NCI-H460 (cell line): Measurements from ENCODE around the gene LINGO4. TPM values are rescaled to one million over a fixed set of nuclear protein-coding genes. Genes with fewer than 3 reads are reported as not detected.

Source experiments
- DNase-seq: peaks from one replicate; pipeline ENCODE4 v3.0.0-alpha.2; 2016; ENCODE audit warnings: low read depth; ENCODE audit errors: extremely low read depth
- polyA plus RNA-seq: library from polyadenylated mRNA; depleted of rRNA; stranded (reverse); fragments of >200 nt; gene quantifications from 2 replicates; pipeline ENCODE4 v1.2.3, GENCODE V29; 2014; cell fraction: nucleus; rRNA removed
- total RNA-seq: library from RNA; depleted of rRNA; stranded (reverse); fragments of >200 nt; shearing (Covaris generic); gene quantifications from 2 replicates; pipeline ENCODE4 v1.2.3, GENCODE V29; 2014; rRNA removed

LINGO4 gene, protein sequence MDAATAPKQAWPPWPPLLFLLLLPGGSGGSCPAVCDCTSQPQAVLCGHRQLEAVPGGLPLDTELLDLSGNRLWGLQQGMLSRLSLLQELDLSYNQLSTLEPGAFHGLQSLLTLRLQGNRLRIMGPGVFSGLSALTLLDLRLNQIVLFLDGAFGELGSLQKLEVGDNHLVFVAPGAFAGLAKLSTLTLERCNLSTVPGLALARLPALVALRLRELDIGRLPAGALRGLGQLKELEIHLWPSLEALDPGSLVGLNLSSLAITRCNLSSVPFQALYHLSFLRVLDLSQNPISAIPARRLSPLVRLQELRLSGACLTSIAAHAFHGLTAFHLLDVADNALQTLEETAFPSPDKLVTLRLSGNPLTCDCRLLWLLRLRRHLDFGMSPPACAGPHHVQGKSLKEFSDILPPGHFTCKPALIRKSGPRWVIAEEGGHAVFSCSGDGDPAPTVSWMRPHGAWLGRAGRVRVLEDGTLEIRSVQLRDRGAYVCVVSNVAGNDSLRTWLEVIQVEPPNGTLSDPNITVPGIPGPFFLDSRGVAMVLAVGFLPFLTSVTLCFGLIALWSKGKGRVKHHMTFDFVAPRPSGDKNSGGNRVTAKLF
- not detected in 2 replicates for total RNA-seq
- not detected in 2 replicates for polyA plus RNA-seq

- no peak for DNase-seq
These were observed at the start of gene LINGO4 for GRCh38 chr1:151805066-151805820. LINGO4 (minus strand) TSS chr1:151805419; CDS start chr1:151802704, 2,715 bp downstream.

DNA sequence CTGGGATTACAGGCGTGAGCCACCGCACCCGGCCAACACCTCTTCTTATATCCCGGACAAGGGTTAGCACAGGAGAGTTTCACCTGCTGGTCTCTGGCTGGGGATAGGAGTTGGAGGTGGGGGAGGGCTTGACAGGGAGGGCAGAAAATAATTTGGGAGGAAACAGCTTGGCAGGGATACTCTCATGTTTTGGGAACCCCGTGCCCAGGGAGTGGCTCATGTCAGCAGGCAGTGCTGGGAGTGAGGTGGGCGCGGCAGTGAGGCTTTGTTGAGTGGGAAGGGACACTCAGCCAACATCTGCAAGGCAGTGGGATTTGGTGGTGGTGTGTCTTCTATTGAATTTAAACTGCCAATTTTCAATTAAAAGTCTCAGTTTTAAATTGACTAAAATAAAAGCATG is 49.4 kb upstream of the LINGO4 start:
- no peak for DNase-seq

DNA sequence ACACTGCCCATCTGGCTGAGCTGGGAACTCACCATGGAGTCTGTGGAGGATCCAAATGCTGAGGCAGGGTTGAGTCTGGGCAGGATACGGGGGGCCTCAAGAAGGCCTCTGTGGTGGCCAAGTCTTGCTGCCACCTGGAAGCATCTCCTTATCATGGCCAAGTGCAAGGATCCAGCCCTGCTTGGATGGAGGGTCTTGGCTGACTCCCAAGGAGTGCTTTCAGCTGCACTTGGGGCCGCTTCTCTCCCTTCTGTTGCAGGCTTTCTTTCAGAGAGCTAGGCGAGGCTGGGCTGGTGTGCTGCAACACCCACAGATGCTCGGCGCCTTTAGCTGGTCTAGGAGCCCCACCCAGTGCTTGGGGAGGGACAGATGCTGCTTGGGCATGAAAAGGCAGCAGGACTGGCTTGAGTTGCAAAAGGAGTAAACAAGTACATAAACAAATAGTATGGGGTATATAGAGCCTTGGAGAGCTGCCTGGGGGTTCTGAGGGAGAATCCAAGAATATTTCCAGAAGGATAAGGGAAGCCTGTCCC is 48.3 kb upstream of the LINGO4 start, which contains the start of gene THEM5:
TSS of gene THEM5 (minus strand) at position 302 of the 533 bp plus-strand sequence. CDS start at position 155, 147 bp downstream.
- no peak for DNase-seq

DNA sequence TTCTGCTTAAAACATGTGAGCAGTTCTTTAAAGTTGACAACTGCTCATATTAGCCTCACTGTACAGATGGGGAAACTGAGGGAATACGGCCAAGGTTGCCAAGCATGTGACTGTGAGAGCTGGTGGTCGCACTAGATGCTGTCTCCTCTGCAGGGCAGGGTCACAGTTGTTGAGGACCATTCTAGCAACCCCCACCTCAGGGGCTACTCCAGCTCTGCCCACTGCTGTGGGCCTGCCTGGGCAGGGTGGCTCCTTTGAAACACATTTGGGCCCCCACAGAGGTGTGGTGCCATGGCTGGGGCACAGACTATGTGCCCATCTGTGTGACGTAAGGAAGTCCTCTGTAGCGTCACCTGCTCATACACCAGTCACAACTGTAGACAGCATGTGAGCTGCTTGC is 47.5 kb upstream of the LINGO4 start:
- DNase-seq: no peak

GRCh38 chr1:151851886-151852285 is 46.7 kb upstream of the LINGO4 start:
- no peak for DNase-seq

DNA sequence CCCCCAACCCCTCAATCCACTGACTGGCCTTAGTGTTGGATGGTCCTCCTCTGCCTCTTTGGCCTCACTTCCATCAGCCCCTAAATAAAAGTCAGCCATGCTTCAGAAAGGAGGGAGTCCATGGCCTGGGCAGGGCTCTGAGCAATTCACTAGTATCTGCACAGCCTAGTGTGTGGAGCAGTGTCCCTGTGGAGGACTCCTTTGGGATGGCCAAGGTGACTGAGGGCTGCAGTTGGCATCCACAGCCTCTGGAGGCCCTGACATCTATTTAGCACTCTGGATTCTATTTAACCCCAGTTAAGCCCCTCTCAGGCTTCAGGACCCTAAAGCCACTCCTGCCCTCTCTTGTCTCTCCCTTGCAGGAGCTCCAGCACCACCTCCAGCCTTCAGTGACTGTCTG is 44.7 kb upstream of the LINGO4 start:
- DNase-seq: no peak

- no peak for DNase-seq
These were observed 43.9 kb upstream of the LINGO4 start for GRCh38 chr1:151849126-151849525.

DNA sequence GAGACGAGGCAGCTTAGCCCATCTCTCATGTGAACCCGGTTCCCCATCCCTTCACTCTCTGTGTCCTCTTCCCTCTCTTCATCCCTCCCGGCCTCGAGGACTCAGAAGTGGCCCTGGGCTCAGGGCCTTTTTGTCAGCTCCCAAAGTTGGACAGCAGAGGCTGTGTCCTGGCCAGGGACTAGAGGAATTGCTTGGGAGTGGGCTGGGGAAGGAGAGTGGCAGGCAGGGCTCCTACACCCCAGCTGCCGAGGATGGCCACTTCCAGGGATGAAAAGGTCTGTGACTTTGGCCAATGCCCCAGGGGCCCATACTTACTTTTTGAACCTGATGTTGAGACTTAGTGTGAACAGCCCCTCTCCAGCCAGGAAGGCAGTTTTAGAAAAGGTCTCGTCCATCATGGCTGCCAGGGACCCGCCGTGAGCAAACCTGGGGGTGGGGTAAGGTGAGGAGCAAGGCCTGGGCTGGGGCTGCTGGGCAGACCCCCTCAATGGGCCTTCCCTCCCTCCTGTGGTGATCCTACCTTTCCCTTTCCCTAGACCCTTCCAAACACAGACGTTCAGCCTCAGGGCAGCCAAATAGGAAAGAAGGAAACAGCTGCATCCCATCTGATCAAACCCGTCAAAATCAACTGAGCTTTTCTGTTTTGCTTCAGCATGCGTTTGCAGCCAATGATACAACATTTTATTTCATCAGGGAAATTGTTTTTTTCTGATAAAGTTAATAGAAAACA is 42.8 kb upstream of the LINGO4 start:
- DNase-seq: no peak

DNA sequence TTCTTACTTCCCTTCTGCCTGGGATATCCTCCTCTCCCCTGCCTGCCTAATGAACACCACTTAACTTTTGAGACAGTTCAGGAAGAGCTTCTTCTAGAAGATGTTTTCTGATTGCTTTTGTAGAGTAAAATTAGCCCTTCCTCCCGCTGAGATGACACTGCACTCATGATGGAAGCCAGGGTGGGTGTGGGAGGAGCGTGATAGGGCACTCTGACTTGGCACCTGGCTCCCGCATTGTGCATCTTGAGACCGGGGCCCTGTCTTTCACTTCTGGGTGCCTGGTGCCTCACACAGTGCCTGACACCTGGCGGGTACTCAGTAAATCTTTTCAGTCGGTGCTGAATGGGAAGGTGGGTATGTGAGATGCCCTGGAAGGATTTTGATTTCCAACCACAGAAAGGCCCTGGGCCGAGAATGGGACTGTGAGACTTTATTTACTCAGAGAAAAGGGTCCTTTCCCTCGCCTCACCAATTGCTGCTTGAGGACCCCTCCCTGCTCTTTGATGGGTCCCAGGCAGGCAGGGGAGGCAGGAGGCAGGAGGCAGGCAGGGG is 41.5 kb upstream of the LINGO4 start:
- no peak for DNase-seq

DNA sequence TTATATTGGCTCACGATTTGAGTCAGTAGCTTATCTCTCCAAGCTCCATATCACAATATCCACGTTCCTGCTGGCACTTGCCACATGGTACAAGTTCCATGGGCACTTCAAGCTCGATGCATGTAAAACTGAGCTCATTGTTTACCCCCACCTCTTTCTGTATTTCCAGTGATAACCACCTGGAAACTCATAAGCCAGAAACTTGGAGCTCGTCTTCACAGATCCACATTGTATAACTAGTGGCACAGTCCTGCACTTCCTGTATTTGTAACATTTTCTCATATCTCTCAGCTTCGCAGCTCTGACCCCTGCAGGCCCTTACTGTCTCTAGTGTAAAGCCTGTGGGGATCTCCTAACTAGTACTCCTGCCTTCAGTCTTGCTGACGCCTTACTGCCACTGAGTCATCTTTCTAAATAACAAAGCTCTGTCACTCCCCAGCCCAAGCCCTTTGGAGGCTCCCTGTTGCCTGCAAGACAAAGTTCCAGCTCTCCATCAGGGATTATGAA is 40.9 kb upstream of the LINGO4 start:
- DNase-seq: peak; percentile 54

DNA sequence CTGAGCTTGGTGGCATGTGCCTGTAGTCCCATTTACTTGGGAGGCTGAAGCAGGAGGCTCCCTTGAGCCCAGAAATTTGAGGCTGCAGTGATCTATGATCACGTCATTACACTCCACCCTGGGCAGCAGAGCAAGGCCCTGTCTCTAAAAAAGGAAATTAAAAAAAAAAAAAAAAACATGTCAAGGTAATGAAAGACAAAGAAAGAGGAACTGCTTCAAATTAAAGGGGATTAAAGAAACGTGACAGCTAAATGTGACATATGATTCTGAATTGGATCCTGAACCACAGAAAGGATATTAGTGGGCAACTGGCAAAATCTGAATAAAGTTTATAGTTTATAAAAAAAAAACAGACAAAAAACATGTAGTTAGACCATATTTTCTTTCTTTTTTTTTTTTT is 38.2 kb upstream of the LINGO4 start:
- no peak for DNase-seq

GRCh38 chr1:151841141-151841540 is 35.9 kb upstream of the LINGO4 start:
- no peak for DNase-seq

- no peak for DNase-seq
These were observed 35.2 kb upstream of the LINGO4 start for GRCh38 chr1:151840421-151840820.

GRCh38 chr1:151839457-151840403 is 34.5 kb upstream of the LINGO4 start, which contains the start of gene C2CD4D:
C2CD4D (minus strand) TSS chr1:151839820; CDS start chr1:151838989, 831 bp downstream.
- peak; percentile 68 for DNase-seq

DNA sequence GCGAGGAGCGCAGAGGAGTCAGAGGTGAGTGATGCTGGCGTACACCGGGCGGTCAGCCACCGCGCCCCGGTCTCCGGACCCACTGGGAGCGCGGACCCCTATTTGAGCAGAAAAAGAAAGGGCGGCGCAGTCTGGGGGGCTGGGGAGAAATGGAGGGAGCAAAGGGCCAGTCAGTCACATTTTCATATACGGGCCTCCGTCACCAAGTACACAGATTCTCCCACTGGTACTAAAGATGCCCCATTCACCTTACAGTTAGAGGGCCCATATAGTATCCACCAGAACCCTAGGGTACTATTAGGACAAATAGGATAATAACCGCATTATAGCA is 33.8 kb upstream of the LINGO4 start:
- DNase-seq: no peak

DNA sequence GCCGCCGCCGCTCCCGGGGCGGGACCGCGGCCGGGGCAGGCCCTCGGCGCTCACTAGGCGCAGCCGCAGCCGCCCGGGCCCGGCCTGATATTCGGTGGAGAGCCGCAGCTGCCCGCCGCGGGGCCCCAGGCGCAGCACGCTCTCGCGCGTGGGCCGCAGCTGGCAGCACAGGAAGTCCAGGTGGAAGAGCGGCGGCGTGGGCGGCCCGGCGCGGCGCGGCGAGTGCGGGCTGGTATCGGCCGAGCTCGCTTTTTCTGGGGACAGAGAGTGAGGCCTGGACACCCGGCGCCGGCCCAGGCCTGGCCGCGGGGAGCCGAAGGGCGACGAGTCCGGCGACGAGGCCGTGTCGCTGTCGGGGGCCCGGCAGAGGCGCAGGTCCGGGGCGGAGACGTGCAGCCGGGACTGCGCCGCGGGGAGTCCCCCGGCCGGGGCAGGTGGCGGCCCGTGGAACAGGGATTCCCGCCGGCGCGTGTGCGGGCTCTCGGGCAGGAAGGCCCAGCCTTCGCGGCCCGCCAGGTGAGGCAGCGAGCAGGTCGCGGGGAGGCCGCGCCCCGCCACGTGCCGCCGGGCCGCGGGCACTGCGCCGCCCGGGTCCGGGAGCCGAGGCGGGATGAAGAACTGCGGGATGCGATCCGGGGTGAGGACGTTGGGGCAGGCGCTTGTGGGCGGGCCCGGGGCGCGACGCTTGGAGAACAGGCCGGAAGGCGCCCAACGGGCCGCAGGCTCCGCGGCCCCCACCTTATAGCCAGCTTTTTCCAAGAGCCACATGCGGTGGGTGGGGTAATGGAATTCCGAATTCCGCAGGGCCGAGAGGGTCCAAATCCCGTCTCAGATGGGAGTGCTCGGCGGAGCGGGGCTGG is 33.2 kb upstream of the LINGO4 start:
- no peak for DNase-seq

DNA sequence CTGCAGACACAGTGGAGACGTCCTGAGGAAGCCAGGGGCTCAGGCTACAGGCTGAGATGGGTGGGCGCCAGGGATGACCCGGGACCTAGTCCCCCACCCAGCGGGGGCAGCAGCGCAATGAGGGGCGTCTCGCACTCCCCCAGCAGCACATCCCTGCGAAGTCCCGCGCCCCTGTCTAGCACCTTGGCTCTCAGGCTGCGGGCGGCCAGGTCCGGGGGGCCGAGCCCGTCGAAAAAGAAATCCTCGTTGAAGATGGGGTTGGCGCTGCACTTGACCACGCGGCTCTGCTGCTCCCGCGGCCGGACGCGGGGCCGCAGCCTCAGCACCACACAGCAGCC is 32.6 kb upstream of the LINGO4 start:
- no peak for DNase-seq

GRCh38 chr1:151837197-151837596 is 32.0 kb upstream of the LINGO4 start:
- no peak for DNase-seq
